ENCODE results near the gene SCYL1.
"Not testable (repeated sequence)": the region's sequence is repeated elsewhere in the genome, so short reads cannot be mapped to it uniquely, and the experiment has no call there.

The SCYL1 gene

DNA sequence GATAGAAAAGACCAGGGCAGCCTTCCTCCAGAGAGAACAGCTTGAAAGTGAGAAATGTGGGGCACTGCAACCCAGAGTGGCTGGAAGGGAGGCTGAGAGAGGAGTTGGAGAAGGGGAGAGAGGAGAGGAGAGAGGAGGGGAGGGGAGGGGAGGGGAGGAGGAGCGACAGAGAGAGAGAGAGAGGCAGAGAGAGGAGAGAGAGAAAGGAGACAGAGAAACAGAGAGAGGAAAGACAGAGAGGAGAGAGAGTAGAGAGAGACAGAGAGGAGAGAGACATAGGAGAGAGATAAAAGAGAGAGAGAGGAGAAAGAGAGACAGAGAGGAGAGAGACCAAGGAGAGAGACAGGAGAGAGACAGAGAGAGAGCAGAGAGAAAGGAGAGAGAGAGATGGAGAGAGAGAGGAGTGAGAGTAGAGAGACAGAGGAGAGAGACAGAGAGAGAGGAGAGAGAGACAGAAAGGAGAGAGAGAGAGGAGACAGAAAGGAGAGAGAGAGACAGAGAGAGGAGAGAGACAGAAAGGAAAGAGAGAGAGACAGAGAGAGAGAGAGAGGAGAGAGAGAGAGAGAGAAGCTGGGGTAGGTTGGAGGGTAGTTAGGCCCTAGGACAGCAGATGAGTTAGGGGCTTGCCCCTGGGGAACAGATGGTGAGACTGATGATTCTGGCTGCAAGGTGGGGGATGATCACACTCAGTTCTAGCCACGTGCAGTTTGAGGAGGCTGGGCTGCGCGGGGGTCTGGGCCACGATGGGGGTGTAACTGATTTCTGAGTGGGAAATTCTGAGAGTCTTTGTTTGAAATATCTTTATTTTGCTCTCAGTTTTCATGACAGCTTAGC, 8.5 kb upstream of the SCYL1 start:
- Histone ChIP-seq H3K4me3 (ENCODE audit: low read depth, low read length) (no peak overlapping the region), H3K36me3 (ENCODE audit: control insufficient read depth, insufficient read depth, low read length) (no peaks in the 10 kb centered on the region), H3K27me3 (ENCODE audit: control insufficient read depth, insufficient read depth, low read length) (no peaks in the 10 kb centered on the region), H3K4me1 (ENCODE audit: control insufficient read depth, insufficient read depth, low read length) (no peaks in the 10 kb centered on the region), H3K27ac (ENCODE audit: low read depth, low read length) (no peak overlapping the region), H3K9ac (ENCODE audit: low read length) (no peak overlapping the region), H3K9me3 (ENCODE audit: control insufficient read depth, insufficient read depth, low read depth, low read length) (no peaks in the 10 kb centered on the region)

DNA sequence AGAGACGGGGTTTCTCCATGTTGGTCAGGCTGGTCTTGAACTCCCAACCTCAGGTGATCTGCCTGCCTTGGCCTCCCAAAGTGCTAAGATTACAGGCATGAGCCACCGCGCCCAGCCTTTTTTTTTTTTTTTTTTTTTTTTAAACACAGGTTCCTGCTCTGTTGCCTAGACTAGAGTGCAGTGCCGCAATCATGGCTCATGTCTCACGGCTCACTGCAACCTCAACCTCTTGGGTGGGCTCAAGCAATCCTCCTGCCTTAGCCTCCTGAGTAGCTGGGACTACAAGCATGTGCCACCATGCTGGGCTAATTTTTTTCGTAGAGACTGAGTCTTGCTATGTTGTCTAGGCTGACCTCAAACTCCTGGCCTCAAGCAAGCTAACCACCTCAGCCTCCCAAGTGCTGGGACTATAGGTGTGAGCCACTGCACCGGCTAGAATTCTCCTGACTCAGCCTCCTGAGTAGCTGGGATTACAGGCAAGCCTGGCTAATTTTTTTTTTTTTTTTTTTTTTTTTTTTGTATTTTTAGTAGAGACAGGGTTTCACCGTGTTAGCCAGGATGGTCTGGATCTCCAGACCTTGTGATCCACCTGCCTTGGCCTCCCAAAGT, 5.8 kb upstream of the SCYL1 start:
- H3K9ac ChIP-seq (ENCODE audit: low read length); H3K27ac ChIP-seq (ENCODE audit: low read depth, low read length); H3K4me1 ChIP-seq (ENCODE audit: control insufficient read depth, insufficient read depth, low read length); H3K27me3 ChIP-seq (ENCODE audit: control insufficient read depth, insufficient read depth, low read length); H3K9me3 ChIP-seq (ENCODE audit: control insufficient read depth, insufficient read depth, low read depth, low read length); H3K36me3 ChIP-seq (ENCODE audit: control insufficient read depth, insufficient read depth, low read length); H3K4me3 ChIP-seq (ENCODE audit: low read depth, low read length): not testable (repeated sequence)

DNA sequence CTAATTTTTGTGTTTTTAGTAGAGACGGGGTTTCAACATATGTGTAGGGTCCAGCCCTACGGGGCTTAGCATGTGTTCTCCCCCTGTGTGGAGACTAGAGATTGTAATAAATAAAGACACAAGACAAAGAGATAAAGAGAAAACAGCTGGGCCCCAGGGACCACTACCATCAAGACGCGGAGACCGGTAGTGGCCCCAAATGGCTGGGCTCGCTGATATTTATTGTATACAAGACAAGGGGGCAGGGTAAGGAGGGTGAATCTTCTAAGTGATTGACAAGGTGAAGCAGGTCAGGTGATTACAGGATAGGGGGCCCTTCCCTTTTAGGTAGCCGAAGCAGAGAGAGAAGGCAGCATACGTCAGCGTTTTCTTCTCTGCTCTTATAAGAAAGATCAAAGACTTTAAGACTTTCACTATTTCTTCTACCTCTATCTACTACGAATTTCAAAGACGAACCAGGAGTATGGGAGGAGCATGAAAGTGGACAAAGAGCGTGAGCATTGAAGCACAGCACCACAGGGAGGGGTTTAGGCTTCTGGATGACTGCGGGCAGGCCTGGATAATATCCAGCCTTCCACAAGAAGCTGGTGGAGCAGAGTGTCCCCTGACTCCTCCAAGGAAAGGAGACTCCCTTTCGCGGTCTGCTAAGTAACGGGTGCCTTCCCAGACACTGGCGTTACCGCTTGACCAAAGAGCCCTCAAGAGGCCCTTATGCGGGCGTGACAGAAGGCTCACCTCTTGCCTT, 2.9 kb upstream of the SCYL1 start:
- not testable (repeated sequence) for H3K9me3 ChIP-seq (ENCODE audit: control insufficient read depth, insufficient read depth, low read depth, low read length); H3K4me3 ChIP-seq (ENCODE audit: low read depth, low read length); H3K9ac ChIP-seq (ENCODE audit: low read length); H3K27me3 ChIP-seq (ENCODE audit: control insufficient read depth, insufficient read depth, low read length); H3K36me3 ChIP-seq (ENCODE audit: control insufficient read depth, insufficient read depth, low read length); H3K27ac ChIP-seq (ENCODE audit: low read depth, low read length)
- H3K4me1 ChIP-seq (ENCODE audit: control insufficient read depth, insufficient read depth, low read length), result peaks cover 13% of the 10 kb centered on the region

DNA sequence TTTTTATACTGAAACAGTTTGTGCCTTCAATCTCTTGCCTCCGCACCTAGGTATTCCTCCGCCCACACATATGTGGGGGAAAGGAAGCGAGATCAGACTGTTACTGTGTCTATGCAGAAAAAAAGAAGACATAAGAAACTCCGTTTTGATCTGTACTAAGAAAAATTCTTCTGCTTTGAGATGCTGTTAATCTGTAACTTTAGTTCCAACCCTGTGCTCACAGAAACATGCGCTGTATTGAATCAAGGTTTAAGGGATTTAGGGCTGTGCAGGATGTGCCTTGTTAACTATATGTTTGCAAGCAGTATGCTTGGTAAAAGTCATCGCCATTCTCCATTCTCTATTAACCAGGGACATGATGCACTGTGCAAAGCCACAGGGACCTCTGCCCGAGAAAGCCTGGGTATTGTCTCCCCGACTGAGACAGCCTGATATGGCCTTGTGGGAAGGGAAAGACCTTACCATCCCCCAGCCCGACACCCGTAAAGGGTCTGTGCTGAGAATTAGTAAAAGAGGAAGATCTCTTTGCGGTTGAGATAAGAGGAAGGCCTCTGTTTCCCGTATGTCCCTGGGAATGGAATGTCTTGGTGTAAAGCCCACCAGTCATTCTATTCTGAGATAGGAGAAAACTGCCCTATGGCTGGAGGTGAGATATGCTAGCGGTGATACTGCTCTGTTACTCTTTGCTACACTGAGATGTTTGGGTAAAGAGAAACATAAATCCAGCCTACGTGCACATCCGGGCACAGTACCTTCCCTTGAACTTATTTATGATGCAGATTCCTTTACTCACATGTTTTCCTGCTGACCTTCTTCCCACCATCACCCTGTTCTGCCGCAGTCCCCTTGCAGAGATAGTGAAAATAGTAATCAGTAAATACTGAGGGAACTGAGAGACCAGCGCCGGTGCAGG, 1.9 kb upstream of the SCYL1 start:
- Histone ChIP-seq H3K4me1 (ENCODE audit: control insufficient read depth, insufficient read depth, low read length) (peaks cover 13% of the 10 kb centered on the region), H3K36me3 (ENCODE audit: control insufficient read depth, insufficient read depth, low read length) (peaks cover 15% of the 10 kb centered on the region)
- not testable (repeated sequence) for H3K9me3 ChIP-seq (ENCODE audit: control insufficient read depth, insufficient read depth, low read depth, low read length); H3K27me3 ChIP-seq (ENCODE audit: control insufficient read depth, insufficient read depth, low read length); H3K9ac ChIP-seq (ENCODE audit: low read length); H3K4me3 ChIP-seq (ENCODE audit: low read depth, low read length); H3K27ac ChIP-seq (ENCODE audit: low read depth, low read length)

DNA sequence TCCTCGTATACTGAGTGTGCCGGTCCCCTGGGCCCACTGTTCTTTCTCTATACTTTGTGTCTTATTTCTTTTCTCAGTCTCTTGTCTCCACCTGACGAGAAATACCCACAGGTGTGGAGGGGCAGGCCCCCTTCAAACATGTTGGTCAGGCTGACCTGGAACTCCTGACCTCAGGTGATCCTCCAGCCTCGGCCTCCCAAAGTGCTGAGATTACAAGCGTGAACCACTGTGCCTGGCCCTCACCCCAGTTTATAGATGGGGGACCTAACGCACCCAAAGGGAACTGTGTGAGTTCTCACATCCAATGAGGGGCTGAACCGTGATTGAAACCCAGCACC, 1.3 kb upstream of the SCYL1 start:
- not testable (repeated sequence) for H3K9ac ChIP-seq (ENCODE audit: low read length); H3K27ac ChIP-seq (ENCODE audit: low read depth, low read length); H3K9me3 ChIP-seq (ENCODE audit: control insufficient read depth, insufficient read depth, low read depth, low read length); H3K27me3 ChIP-seq (ENCODE audit: control insufficient read depth, insufficient read depth, low read length); H3K4me3 ChIP-seq (ENCODE audit: low read depth, low read length)
- Histone ChIP-seq H3K36me3 (ENCODE audit: control insufficient read depth, insufficient read depth, low read length) (peaks cover 17% of the 10 kb centered on the region), H3K4me1 (ENCODE audit: control insufficient read depth, insufficient read depth, low read length) (peaks cover 13% of the 10 kb centered on the region)

DNA sequence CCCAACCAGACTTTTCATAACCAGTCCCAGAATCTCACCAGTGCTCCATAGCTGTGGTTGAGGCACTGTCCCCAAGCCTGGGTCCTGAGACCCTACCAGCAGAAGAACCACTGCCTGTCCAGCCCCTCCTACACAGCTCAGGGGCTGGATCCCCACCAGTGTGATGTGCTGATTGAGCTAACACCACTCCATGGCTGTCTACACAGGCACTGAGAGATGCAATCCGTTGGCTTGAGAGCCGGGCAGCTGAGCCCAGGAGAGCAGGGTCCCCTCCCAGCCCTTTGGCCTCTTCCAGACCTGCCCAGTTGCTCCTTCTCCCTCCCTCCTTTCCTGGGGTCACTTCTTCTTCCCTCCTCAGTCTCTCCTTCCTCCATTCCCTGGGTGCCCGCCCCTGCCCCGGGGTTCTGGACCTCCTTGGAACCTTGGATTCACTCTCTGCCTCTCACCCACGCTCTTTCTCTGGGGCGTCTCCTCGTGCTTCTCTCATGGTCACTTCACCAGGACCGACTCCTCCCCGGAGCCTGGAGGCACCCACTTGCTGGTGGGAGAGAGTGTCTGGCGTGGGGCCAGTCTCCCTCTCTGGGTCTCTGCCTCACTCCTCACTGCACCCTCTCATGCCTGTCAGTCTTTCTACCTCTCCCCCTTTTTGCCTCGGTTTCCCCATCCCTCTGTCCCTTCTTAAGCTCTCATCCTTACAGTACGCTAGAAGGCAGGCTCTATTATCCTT, 706 bp upstream of the SCYL1 start:
- Histone ChIP-seq H3K9ac (ENCODE audit: low read length) (peak overlapping the region; percentile 34), H3K36me3 (ENCODE audit: control insufficient read depth, insufficient read depth, low read length) (peaks cover 22% of the 10 kb centered on the region), H3K27ac (ENCODE audit: low read depth, low read length) (no peak overlapping the region), H3K4me1 (ENCODE audit: control insufficient read depth, insufficient read depth, low read length) (peaks cover 13% of the 10 kb centered on the region), H3K9me3 (ENCODE audit: control insufficient read depth, insufficient read depth, low read depth, low read length) (no peaks in the 10 kb centered on the region), H3K4me3 (ENCODE audit: low read depth, low read length) (peak overlapping the region; percentile 63), H3K27me3 (ENCODE audit: control insufficient read depth, insufficient read depth, low read length) (no peaks in the 10 kb centered on the region)

DNA sequence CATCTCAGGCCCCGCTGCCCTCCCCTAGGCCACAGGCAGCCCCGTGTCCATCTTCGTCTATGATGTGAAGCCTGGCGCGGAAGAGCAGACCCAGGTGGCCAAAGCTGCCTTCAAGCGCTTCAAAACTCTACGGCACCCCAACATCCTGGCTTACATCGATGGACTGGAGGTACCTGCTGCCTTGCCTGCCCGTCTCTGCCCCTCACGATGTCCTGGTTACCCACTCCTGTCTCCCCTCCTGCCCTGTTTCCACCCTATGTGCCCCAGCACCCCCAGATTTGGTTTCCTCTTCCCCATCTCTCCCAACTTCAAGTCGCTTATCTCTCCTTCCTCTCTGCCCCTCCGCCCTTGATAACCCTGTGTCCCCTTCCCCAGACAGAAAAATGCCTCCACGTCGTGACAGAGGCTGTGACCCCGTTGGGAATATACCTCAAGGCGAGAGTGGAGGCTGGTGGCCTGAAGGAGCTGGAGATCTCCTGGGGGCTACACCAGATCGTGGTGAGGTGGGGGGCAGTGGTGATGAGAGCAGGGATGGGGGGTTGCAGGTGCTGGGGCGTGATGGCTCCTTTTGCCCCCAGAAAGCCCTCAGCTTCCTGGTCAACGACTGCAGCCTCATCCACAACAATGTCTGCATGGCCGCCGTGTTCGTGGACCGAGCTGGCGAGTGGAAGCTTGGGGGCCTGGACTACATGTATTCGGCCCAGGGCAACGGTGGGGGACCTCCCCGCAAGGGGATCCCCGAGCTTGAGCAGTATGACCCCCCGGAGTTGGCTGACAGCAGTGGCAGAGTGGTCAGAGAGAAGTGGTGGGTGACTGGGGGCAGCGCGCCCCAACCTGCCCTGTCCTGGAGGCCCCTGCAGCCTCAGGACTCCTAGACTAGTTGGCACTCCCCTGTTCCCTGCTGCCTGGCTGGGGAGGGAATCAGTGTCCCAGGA, 930 bp downstream of the SCYL1 start:
- Histone ChIP-seq H3K9ac (ENCODE audit: low read length) (peak overlapping the region; percentile 81), H3K36me3 (ENCODE audit: control insufficient read depth, insufficient read depth, low read length) (peaks cover 35% of the 10 kb centered on the region), H3K4me1 (ENCODE audit: control insufficient read depth, insufficient read depth, low read length) (peaks cover 13% of the 10 kb centered on the region), H3K27me3 (ENCODE audit: control insufficient read depth, insufficient read depth, low read length) (no peaks in the 10 kb centered on the region), H3K9me3 (ENCODE audit: control insufficient read depth, insufficient read depth, low read depth, low read length) (no peaks in the 10 kb centered on the region), H3K27ac (ENCODE audit: low read depth, low read length) (peak overlapping the region; percentile 88; the same call in 1 of the 2 replicates), H3K4me3 (ENCODE audit: low read depth, low read length) (peak overlapping the region; percentile 92)

DNA sequence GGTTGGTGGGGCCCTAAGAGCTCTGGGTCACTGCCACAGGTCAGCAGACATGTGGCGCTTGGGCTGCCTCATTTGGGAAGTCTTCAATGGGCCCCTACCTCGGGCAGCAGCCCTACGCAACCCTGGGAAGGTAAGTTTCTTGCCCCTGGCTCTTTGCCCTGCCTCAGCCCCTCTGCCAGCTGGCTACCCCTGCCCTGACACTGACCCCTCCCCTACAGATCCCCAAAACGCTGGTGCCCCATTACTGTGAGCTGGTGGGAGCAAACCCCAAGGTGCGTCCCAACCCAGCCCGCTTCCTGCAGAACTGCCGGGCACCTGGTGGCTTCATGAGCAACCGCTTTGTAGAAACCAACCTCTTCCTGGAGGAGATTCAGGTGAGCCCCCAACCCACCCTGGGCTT, 1.9 kb downstream of the SCYL1 start:
- Histone ChIP-seq H3K27ac (ENCODE audit: low read depth, low read length) (no peak overlapping the region), H3K36me3 (ENCODE audit: control insufficient read depth, insufficient read depth, low read length) (peaks cover 45% of the 10 kb centered on the region), H3K27me3 (ENCODE audit: control insufficient read depth, insufficient read depth, low read length) (no peaks in the 10 kb centered on the region), H3K9me3 (ENCODE audit: control insufficient read depth, insufficient read depth, low read depth, low read length) (no peaks in the 10 kb centered on the region), H3K4me1 (ENCODE audit: control insufficient read depth, insufficient read depth, low read length) (peaks cover 13% of the 10 kb centered on the region), H3K4me3 (ENCODE audit: low read depth, low read length) (no peak overlapping the region), H3K9ac (ENCODE audit: low read length) (no peak overlapping the region)

DNA sequence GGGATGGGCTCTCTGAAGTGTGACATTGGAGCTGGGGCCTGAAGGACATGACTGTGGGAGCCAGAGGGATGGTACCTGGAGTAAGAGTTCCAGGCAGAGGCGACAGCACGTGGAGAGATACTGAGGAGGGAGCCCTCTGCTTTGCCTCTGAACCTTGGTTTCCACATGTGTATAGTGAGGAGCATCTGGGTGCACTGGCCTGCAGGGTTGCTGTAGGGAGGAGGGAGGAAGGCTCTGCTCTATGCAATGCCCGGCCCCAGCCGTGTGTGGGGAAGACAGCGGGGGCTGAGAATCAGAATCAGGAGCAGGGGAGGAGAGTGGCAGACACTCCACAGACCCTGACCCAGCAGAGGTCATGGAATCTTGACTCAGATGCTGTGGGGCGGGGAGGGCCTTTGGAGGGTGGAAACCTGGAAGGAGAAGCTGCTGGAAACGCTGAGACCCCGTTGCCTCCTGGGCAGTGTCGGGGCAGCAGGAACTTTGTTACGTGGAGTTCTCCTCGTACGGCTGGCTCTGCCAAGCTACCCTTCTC, 4.0 kb downstream of the SCYL1 start:
- H3K36me3 ChIP-seq (ENCODE audit: control insufficient read depth, insufficient read depth, low read length), result peaks cover 61% of the 10 kb centered on the region
- no peak overlapping the region for H3K27ac ChIP-seq (ENCODE audit: low read depth, low read length)
- peaks cover 13% of the 10 kb centered on the region for H3K4me1 ChIP-seq (ENCODE audit: control insufficient read depth, insufficient read depth, low read length)

More for the DNA sequence above, 4.0 kb downstream of the SCYL1 start:
- no peaks in the 10 kb centered on the region for H3K27me3 ChIP-seq (ENCODE audit: control insufficient read depth, insufficient read depth, low read length)
- H3K4me3 ChIP-seq (ENCODE audit: low read depth, low read length), result no peak overlapping the region
- no peak overlapping the region for H3K9ac ChIP-seq (ENCODE audit: low read length)
- H3K9me3 ChIP-seq (ENCODE audit: control insufficient read depth, insufficient read depth, low read depth, low read length), result no peaks in the 10 kb centered on the region
